PC-3 (cell line): ENCODE measurements around the gene JPH3.

ENCODE experiments used
- EZH2phosphoT487 ChIP-seq: fragments of 300-600 bp; sonication (generic); IDR thresholded peaks from 2 replicates; pipeline ENCODE4 v1.6.1; 2018; ENCODE audit warnings: mild to moderate bottlenecking, antibody characterized with exemption, low read length, borderline replicate concordance
- TF ChIP-seq, protein P1 (sequence below): fragments of 300-600 bp; sonication (generic); conservative IDR thresholded peaks from 2 replicates; pipeline ENCODE4 v1.5.1; 2017; ENCODE audit warnings: antibody characterized with exemption, low read depth, mild to moderate bottlenecking, low read length

- TF ChIP-seq, protein P1, sequence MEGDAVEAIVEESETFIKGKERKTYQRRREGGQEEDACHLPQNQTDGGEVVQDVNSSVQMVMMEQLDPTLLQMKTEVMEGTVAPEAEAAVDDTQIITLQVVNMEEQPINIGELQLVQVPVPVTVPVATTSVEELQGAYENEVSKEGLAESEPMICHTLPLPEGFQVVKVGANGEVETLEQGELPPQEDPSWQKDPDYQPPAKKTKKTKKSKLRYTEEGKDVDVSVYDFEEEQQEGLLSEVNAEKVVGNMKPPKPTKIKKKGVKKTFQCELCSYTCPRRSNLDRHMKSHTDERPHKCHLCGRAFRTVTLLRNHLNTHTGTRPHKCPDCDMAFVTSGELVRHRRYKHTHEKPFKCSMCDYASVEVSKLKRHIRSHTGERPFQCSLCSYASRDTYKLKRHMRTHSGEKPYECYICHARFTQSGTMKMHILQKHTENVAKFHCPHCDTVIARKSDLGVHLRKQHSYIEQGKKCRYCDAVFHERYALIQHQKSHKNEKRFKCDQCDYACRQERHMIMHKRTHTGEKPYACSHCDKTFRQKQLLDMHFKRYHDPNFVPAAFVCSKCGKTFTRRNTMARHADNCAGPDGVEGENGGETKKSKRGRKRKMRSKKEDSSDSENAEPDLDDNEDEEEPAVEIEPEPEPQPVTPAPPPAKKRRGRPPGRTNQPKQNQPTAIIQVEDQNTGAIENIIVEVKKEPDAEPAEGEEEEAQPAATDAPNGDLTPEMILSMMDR: no peak
- no peak for TF ChIP-seq EZH2phosphoT487
Measured at GRCh38 chr16:87584975-87585374, 17.3 kb upstream of the JPH3 start.
